ENCODE results near the gene FAM240A. TPM values are rescaled to one million over a fixed set of nuclear protein-coding genes. Genes with fewer than 3 reads are reported as not detected.

FAM240A gene
- total and polyA plus RNA-seq, 2 donors (not counting 1 experiment from before 2014, with no cell fraction given): not detected

- Histone ChIP-seq H3K4me1 (ENCODE audit: control insufficient read depth in 2 of 2, insufficient read depth in 2 of 2, low read length in 2 of 2) (no peaks in the 10 kb centered on the region), H4K20me1 (ENCODE audit: control insufficient read depth, insufficient read depth, low read length, poor library complexity, severe bottlenecking) (no peaks in the 10 kb centered on the region), H3K4me2 (replicated peaks; ENCODE audit: low read depth, low read length, poor library complexity, severe bottlenecking) (no peak overlapping the region), H3K9me3 (ENCODE audit: control extremely low read depth in 1 of 3, control insufficient read depth in 2 of 3, insufficient read depth in 1 of 3, low read length in 2 of 3) (no peaks in the 10 kb centered on the region), H3K79me2 (ENCODE audit: control insufficient read depth, insufficient read depth, low read length) (no peaks in the 10 kb centered on the region), H3K36me3 (replicated peaks in 1 of 2; ENCODE audit: control extremely low read depth in 1 of 2, control insufficient read depth in 1 of 2, extremely low read depth in 1 of 2, insufficient read depth in 2 of 2, low read length in 1 of 2) (no peaks in the 10 kb centered on the region), H2AFZ (ENCODE audit: insufficient read depth, low read depth, low read length, poor library complexity, severe bottlenecking) (no peak overlapping the region), H3K4me3 (ENCODE audit: control extremely low read depth in 1 of 5, extremely low read depth in 1 of 5, insufficient read depth in 1 of 5, low read depth in 2 of 5, low read length in 4 of 5) (no peak overlapping the region), H3K27ac (ENCODE audit: low read length in 2 of 2) (no peak overlapping the region), H3K9ac (ENCODE audit: low read length) (no peak overlapping the region), H3K27me3 (replicated peaks in 1 of 4; ENCODE audit: control extremely low read depth in 1 of 4, control insufficient read depth in 3 of 4, insufficient read depth in 4 of 4, low read length in 3 of 4) (no peaks in the 10 kb centered on the region)
- TF ChIP-seq, protein P1, sequence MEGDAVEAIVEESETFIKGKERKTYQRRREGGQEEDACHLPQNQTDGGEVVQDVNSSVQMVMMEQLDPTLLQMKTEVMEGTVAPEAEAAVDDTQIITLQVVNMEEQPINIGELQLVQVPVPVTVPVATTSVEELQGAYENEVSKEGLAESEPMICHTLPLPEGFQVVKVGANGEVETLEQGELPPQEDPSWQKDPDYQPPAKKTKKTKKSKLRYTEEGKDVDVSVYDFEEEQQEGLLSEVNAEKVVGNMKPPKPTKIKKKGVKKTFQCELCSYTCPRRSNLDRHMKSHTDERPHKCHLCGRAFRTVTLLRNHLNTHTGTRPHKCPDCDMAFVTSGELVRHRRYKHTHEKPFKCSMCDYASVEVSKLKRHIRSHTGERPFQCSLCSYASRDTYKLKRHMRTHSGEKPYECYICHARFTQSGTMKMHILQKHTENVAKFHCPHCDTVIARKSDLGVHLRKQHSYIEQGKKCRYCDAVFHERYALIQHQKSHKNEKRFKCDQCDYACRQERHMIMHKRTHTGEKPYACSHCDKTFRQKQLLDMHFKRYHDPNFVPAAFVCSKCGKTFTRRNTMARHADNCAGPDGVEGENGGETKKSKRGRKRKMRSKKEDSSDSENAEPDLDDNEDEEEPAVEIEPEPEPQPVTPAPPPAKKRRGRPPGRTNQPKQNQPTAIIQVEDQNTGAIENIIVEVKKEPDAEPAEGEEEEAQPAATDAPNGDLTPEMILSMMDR (IDR thresholded peaks at IDR 0.05): no peak
- TF ChIP-seq EZH2 (IDR thresholded peaks at IDR 0.05; ENCODE audit: borderline replicate concordance, insufficient read depth, low read depth, low read length, poor library complexity, severe bottlenecking): no peak
- H3K27me3 Mint-ChIP-seq: peaks cover 15% of the 10 kb centered on the region
- no peak for DNase-seq
- no peak overlapping the region for H3K27ac Mint-ChIP-seq
- no peaks in the 10 kb centered on the region for H3K9me3 Mint-ChIP-seq (ENCODE audit: insufficient read depth)
- H3K4me1 Mint-ChIP-seq: no peaks in the 10 kb centered on the region
- no peak overlapping the region for H3K4me3 Mint-ChIP-seq
- ATAC-seq (ENCODE audit: low read depth): no peak
- ChIA-PET CTCF (no interaction called here), POLR2A (no interaction called here)
- 100% methylated on average over 2 of the region's 4 CpGs for WGBS (ENCODE audit: insufficient coverage)
- intact Hi-C loops (cut with micrococcal nuclease): no loop called here
These were observed 17.6 kb upstream of the FAM240A start for GRCh38 chr3:46594723-46595122.

GRCh38 chr3:46595819-46596314 is 16.5 kb upstream of the FAM240A start:
- TF ChIP-seq EZH2 (IDR thresholded peaks at IDR 0.05; ENCODE audit: borderline replicate concordance, insufficient read depth, low read depth, low read length, poor library complexity, severe bottlenecking): no peak
- TF ChIP-seq, protein P1 (IDR thresholded peaks at IDR 0.05): no peak
- H4K20me1 ChIP-seq (ENCODE audit: control insufficient read depth, insufficient read depth, low read length, poor library complexity, severe bottlenecking): no peaks in the 10 kb centered on the region
- H3K9ac ChIP-seq (ENCODE audit: low read length): no peak overlapping the region
- intact Hi-C loops (cut with micrococcal nuclease): no loop called here
- H3K9me3 ChIP-seq (ENCODE audit: control extremely low read depth in 1 of 3, control insufficient read depth in 2 of 3, insufficient read depth in 1 of 3, low read length in 2 of 3): no peaks in the 10 kb centered on the region
- no peak overlapping the region for H3K4me2 ChIP-seq (replicated peaks; ENCODE audit: low read depth, low read length, poor library complexity, severe bottlenecking)
- ATAC-seq (ENCODE audit: low read depth): no peak
- H3K4me3 ChIP-seq (ENCODE audit: control extremely low read depth in 1 of 5, extremely low read depth in 1 of 5, insufficient read depth in 1 of 5, low read depth in 2 of 5, low read length in 4 of 5): no peak overlapping the region
- no peaks in the 10 kb centered on the region for H3K4me1 ChIP-seq (ENCODE audit: control insufficient read depth in 2 of 2, insufficient read depth in 2 of 2, low read length in 2 of 2)
- no peak overlapping the region for H2AFZ ChIP-seq (ENCODE audit: insufficient read depth, low read depth, low read length, poor library complexity, severe bottlenecking)
- H3K36me3 ChIP-seq (replicated peaks in 1 of 2; ENCODE audit: control extremely low read depth in 1 of 2, control insufficient read depth in 1 of 2, extremely low read depth in 1 of 2, insufficient read depth in 2 of 2, low read length in 1 of 2): no peaks in the 10 kb centered on the region
- no peaks in the 10 kb centered on the region for H3K79me2 ChIP-seq (ENCODE audit: control insufficient read depth, insufficient read depth, low read length)
- H3K27me3 ChIP-seq (replicated peaks in 1 of 4; ENCODE audit: control extremely low read depth in 1 of 4, control insufficient read depth in 3 of 4, insufficient read depth in 4 of 4, low read length in 3 of 4): no peaks in the 10 kb centered on the region
- POLR2A ChIA-PET: no interaction called here
- Mint-ChIP-seq H3K27ac (no peak overlapping the region), H3K9me3 (ENCODE audit: insufficient read depth) (no peaks in the 10 kb centered on the region), H3K4me1 (no peaks in the 10 kb centered on the region), H3K27me3 (peaks cover 18% of the 10 kb centered on the region), H3K4me3 (no peak overlapping the region)
- WGBS (ENCODE audit: insufficient coverage): 98% methylated on average over 6 of the region's 8 CpGs
- no peak overlapping the region for H3K27ac ChIP-seq (ENCODE audit: low read length in 2 of 2)
- CTCF ChIA-PET: no interaction called here
- no peak for DNase-seq

Data from B cell (primary cell).